Adipocyte (in vitro differentiated cells): ENCODE results near the gene RPS19BP1.

Source experiments
- DNase-seq: peaks from one replicate; pipeline ENCODE4 v3.0.0-alpha.2; 2015; ENCODE audit warnings: low read depth
- H3K27me3 ChIP-seq: replicated peaks from 2 replicates; pipeline ENCODE4 v1.7.0; 2013; ENCODE audit warnings: mild to moderate bottlenecking, low read length, moderate library complexity; ENCODE audit not compliant: control insufficient read depth, insufficient read depth
- H3K36me3 ChIP-seq: 2 replicates; pipeline ENCODE4 v1.7.0; 2013; ENCODE audit warnings: low read length, mild to moderate bottlenecking, moderate library complexity; ENCODE audit not compliant: control insufficient read depth, insufficient read depth, severe bottlenecking
- H3K4me1 ChIP-seq: 2 replicates; pipeline ENCODE4 v1.7.0; 2013; ENCODE audit warnings: mild to moderate bottlenecking, low read length, moderate library complexity; ENCODE audit not compliant: control insufficient read depth, insufficient read depth
- H3K4me3 ChIP-seq: 2 replicates; pipeline ENCODE4 v1.7.0; 2013; ENCODE audit warnings: mild to moderate bottlenecking, low read length, moderate library complexity
- H3K9ac ChIP-seq: 2 replicates; pipeline ENCODE4 v1.7.0; 2013; ENCODE audit warnings: mild to moderate bottlenecking, low read length, moderate library complexity
- H3K9me3 ChIP-seq: 2 replicates; pipeline ENCODE4 v1.7.0; 2013; ENCODE audit warnings: mild to moderate bottlenecking, low read length, moderate library complexity; ENCODE audit not compliant: control insufficient read depth

Gene RPS19BP1

GRCh38 chr22:39518996-39519680 lies 13.4 kb downstream of the RPS19BP1 start:
- H3K9me3 ChIP-seq: no peaks in the 10 kb centered on the region
- peak overlapping the region; percentile 95 for H3K4me3 ChIP-seq
- peaks cover 65% of the 10 kb centered on the region for H3K36me3 ChIP-seq
- H3K9ac ChIP-seq: peak overlapping the region; percentile 100
- H3K4me1 ChIP-seq: peaks cover 33% of the 10 kb centered on the region
- DNase-seq: no peak
- H3K27me3 ChIP-seq: no peaks in the 10 kb centered on the region

GRCh38 chr22:39518144-39518786 lies 14.3 kb downstream of the RPS19BP1 start:
- peak; percentile 10 for DNase-seq
- Histone ChIP-seq H3K36me3 (peaks cover 69% of the 10 kb centered on the region), H3K9me3 (no peaks in the 10 kb centered on the region), H3K9ac (peak overlapping the region; percentile 100), H3K4me1 (peaks cover 33% of the 10 kb centered on the region), H3K27me3 (no peaks in the 10 kb centered on the region), H3K4me3 (peak overlapping the region; percentile 95)

GRCh38 chr22:39517470-39517869 lies 15.1 kb downstream of the RPS19BP1 start:
- Histone ChIP-seq H3K27me3 (no peaks in the 10 kb centered on the region), H3K9ac (peak overlapping the region; percentile 47), H3K36me3 (peaks cover 68% of the 10 kb centered on the region), H3K4me1 (peaks cover 33% of the 10 kb centered on the region), H3K9me3 (no peaks in the 10 kb centered on the region), H3K4me3 (no peak overlapping the region)
- no peak for DNase-seq

- DNase-seq: no peak
- no peak overlapping the region for H3K4me3 ChIP-seq
- H3K36me3 ChIP-seq: peaks cover 73% of the 10 kb centered on the region
- peaks cover 33% of the 10 kb centered on the region for H3K4me1 ChIP-seq
- no peaks in the 10 kb centered on the region for H3K9me3 ChIP-seq
- H3K27me3 ChIP-seq: no peaks in the 10 kb centered on the region
- H3K9ac ChIP-seq: peak overlapping the region; percentile 9
Observed at GRCh38 chr22:39515266-39516050, 17.1 kb downstream of the RPS19BP1 start.

DNA sequence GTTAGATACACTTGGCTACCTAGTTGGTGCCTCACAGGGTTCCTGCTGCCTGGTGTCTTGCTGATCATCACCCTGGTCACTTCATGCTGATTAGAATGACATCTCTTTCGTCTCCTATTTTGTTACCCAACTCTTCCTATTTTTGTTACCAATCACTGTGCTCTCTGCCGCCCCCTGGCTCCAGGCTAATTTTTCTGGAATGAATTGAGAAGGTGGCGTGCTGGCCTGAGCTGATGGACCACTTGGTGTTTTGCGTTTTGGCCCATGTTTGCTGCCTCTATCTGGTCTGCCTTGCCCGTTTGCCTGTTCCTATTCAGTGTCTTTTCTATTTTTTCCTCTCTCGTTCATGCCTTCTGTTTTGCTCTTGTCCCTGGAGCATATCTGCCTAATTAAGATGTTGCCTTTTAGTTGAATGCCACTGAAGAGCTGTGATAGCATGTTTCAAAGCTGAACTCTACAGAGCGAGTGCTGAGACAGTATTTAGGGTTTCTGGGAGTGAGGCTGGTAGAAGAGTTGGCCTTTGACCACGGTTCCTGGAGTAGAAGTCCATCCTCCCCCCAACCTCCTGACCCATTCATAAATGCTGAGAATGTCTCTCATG lies 18.1 kb downstream of the RPS19BP1 start:
- Histone ChIP-seq H3K4me1 (peaks cover 33% of the 10 kb centered on the region), H3K27me3 (no peaks in the 10 kb centered on the region), H3K9ac (peak overlapping the region; percentile 9), H3K9me3 (no peaks in the 10 kb centered on the region), H3K4me3 (no peak overlapping the region), H3K36me3 (peaks cover 83% of the 10 kb centered on the region)
- DNase-seq: peak; percentile 79

GRCh38 chr22:39513791-39514190 lies 18.8 kb downstream of the RPS19BP1 start:
- Histone ChIP-seq H3K4me1 (peaks cover 27% of the 10 kb centered on the region), H3K9me3 (no peaks in the 10 kb centered on the region), H3K4me3 (no peak overlapping the region), H3K9ac (no peak overlapping the region), H3K36me3 (peaks cover 88% of the 10 kb centered on the region), H3K27me3 (no peaks in the 10 kb centered on the region)
- DNase-seq: no peak

DNA sequence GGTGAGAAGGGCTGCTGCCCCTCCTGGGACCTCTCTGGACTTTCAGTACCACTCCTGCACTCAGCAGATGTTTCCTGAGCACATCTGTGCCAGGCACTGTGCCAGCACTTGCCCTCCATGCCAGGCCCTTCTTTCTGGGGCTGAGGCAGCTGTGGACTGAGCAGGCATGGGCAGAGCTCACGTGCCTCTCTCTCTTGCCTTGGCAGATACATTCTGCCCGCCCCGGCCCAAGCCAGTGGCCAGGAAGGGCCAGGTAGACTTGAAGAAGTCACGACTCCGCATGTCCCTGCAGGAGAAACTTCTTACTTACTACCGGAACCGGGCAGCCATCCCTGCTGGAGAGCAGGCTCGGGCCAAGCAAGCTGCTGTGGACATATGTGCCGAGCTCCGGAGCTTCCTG lies 20.5 kb downstream of the RPS19BP1 start:
- DNase-seq: no peak
- Histone ChIP-seq H3K9me3 (no peaks in the 10 kb centered on the region), H3K36me3 (peaks cover 93% of the 10 kb centered on the region)

GRCh38 chr22:39511226-39511625 lies 21.3 kb downstream of the RPS19BP1 start:
- Histone ChIP-seq H3K36me3 (peaks cover 94% of the 10 kb centered on the region), H3K4me3 (no peak overlapping the region), H3K9ac (no peak overlapping the region), H3K4me1 (peaks cover 18% of the 10 kb centered on the region), H3K9me3 (no peaks in the 10 kb centered on the region), H3K27me3 (no peaks in the 10 kb centered on the region)
- no peak for DNase-seq

More for the DNA sequence above, 20.5 kb downstream of the RPS19BP1 start:
- peaks cover 11% of the 10 kb centered on the region for H3K4me1 ChIP-seq
- H3K9ac ChIP-seq: no peak overlapping the region
- H3K4me3 ChIP-seq: no peak overlapping the region
- no peaks in the 10 kb centered on the region for H3K27me3 ChIP-seq

- Histone ChIP-seq H3K4me3 (no peak overlapping the region), H3K27me3 (no peaks in the 10 kb centered on the region), H3K4me1 (peaks cover 23% of the 10 kb centered on the region), H3K9me3 (no peaks in the 10 kb centered on the region), H3K9ac (no peak overlapping the region), H3K36me3 (peaks cover 94% of the 10 kb centered on the region)
- DNase-seq: no peak
Observed at GRCh38 chr22:39510529-39511149, 21.9 kb downstream of the RPS19BP1 start.

- no peaks in the 10 kb centered on the region for H3K27me3 ChIP-seq
- peaks cover 32% of the 10 kb centered on the region for H3K4me1 ChIP-seq
- H3K36me3 ChIP-seq: peaks cover 92% of the 10 kb centered on the region
- no peak for DNase-seq
- H3K4me3 ChIP-seq: no peak overlapping the region
- no peak overlapping the region for H3K9ac ChIP-seq
- H3K9me3 ChIP-seq: no peaks in the 10 kb centered on the region
Observed at GRCh38 chr22:39508393-39508792, 24.2 kb downstream of the RPS19BP1 start.
